Upper lobe of right lung (tissue), 1 donor: ENCODE data around the gene RFXANK. TPM values are rescaled to one million over a fixed set of nuclear protein-coding genes. Genes with fewer than 3 reads are reported as not detected.

Source experiments
- ATAC-seq: fragments of 200-7000 bp; cut with Tn5 transposase; one replicate; pipeline ENCODE4 v1.9.1; 2020; ENCODE audit warnings: mild to moderate bottlenecking, moderate library complexity
- DNase-seq: peaks from one replicate; pipeline ENCODE4 v3.0.0-alpha.2; 2020
- H3K27ac ChIP-seq: fragments of 200-600 bp; one replicate; pipeline ENCODE4 v1.8.0; 2022
- H3K27me3 ChIP-seq: fragments of 200-600 bp; one replicate; pipeline ENCODE4 v1.8.0; 2022; ENCODE audit warnings: mild to moderate bottlenecking
- H3K36me3 ChIP-seq: fragments of 200-600 bp; one replicate; pipeline ENCODE4 v1.8.0; 2022
- H3K4me1 ChIP-seq: fragments of 200-600 bp; one replicate; pipeline ENCODE4 v1.8.0; 2022
- H3K4me3 ChIP-seq: fragments of 200-600 bp; one replicate; pipeline ENCODE4 v1.8.0; 2022; ENCODE audit warnings: mild to moderate bottlenecking
- H3K9me3 ChIP-seq: fragments of 200-600 bp; one replicate; pipeline ENCODE4 v1.8.0; 2022
- CTCF ChIP-seq: fragments of 200-600 bp; IDR thresholded peaks from one replicate; pipeline ENCODE4 v1.8.0; 2022; ENCODE audit warnings: antibody characterized with exemption
- intact Hi-C: fragments of 100-400 bp; cut with DNase I; formaldehyde crosslinking; loops from one replicate; pipeline ENCODE4 v1.11.0; 2022
- total RNA-seq: library from RNA; stranded (reverse); fragmentation: NEBNext Ultra II Directional; extraction: Animal tissue kit (Norgen Biotek cat#: 25700); gene quantifications from one replicate; pipeline ENCODE4 v1.2.1, GENCODE V29; 2021
- donor health status: DM: no; HTN: yes; CAD: no; lungs with severe emphysema.

The RFXANK gene
- total RNA-seq, 1 donor from 2014 or later = 66.8 TPM

GRCh38 chr19:19206938-19207337 lies 14.9 kb downstream of the RFXANK start:
- H3K27me3 ChIP-seq = peaks cover 12% of the 10 kb centered on the region
- DNase-seq (no peak), ATAC-seq (no peak)
- no peaks in the 10 kb centered on the region for H3K36me3 ChIP-seq
- H3K4me3 ChIP-seq = no peak overlapping the region
- H3K27ac ChIP-seq = no peak overlapping the region
- H3K4me1 ChIP-seq = peaks cover 9% of the 10 kb centered on the region
- no peak for TF ChIP-seq CTCF
- H3K9me3 ChIP-seq = no peaks in the 10 kb centered on the region
- intact Hi-C loops = no loop called here

GRCh38 chr19:19207637-19208572 lies 15.8 kb downstream of the RFXANK start:
- Histone ChIP-seq H3K36me3 (no peaks in the 10 kb centered on the region), H3K4me1 (no peaks in the 10 kb centered on the region), H3K9me3 (no peaks in the 10 kb centered on the region), H3K27ac (no peak overlapping the region), H3K27me3 (peaks cover 21% of the 10 kb centered on the region), H3K4me3 (no peak overlapping the region)
- ATAC-seq (no peak), DNase-seq (no peak)
- no peak for TF ChIP-seq CTCF
- intact Hi-C loops = no loop called here

GRCh38 chr19:19209372-19209771 lies 17.3 kb downstream of the RFXANK start:
- Histone ChIP-seq H3K27ac (no peak overlapping the region), H3K36me3 (no peaks in the 10 kb centered on the region), H3K9me3 (no peaks in the 10 kb centered on the region), H3K27me3 (peaks cover 25% of the 10 kb centered on the region), H3K4me1 (no peaks in the 10 kb centered on the region), H3K4me3 (no peak overlapping the region)
- DNase-seq (no peak), ATAC-seq (no peak)
- no peak for TF ChIP-seq CTCF
- intact Hi-C loops = no loop called here

- ATAC-seq (no peak), DNase-seq (no peak)
- Histone ChIP-seq H3K27me3 (peaks cover 29% of the 10 kb centered on the region), H3K4me1 (no peaks in the 10 kb centered on the region), H3K4me3 (no peak within 1 kb of the TSS), H3K9me3 (no peaks in the 10 kb centered on the region), H3K27ac (no peak within 1 kb of the TSS), H3K36me3 (no peaks in the 10 kb centered on the region)
- TF ChIP-seq CTCF = no peak
- intact Hi-C loops = no loop called here
Observed at GRCh38 chr19:19211499-19212420, 19.7 kb downstream of the RFXANK start, which contains the start of gene NCAN. Gene NCAN (plus strand): TSS chr19:19211958. CDS start chr19:19216954, 4,996 bp downstream.

- H3K4me3 ChIP-seq = no peak overlapping the region
- peaks cover 31% of the 10 kb centered on the region for H3K27me3 ChIP-seq
- H3K4me1 ChIP-seq = no peaks in the 10 kb centered on the region
- no peak for ATAC-seq
- H3K27ac ChIP-seq = no peak overlapping the region
- no peaks in the 10 kb centered on the region for H3K9me3 ChIP-seq
- DNase-seq = no peak
- no peaks in the 10 kb centered on the region for H3K36me3 ChIP-seq
- intact Hi-C loops = no loop called here
- TF ChIP-seq CTCF = no peak
Observed at GRCh38 chr19:19212916-19213315, 20.9 kb downstream of the RFXANK start.
